Left forelimb (tissue), 1 donor: ENCODE results near the gene POF1B.
A peak's percentile ranks its signal among the peaks of the same experiment; 100 is the strongest.
"Not testable (repeated sequence)": the region's sequence is repeated elsewhere in the genome, so short reads cannot be mapped to it uniquely, and the experiment has no call there.

ENCODE experiments used
- DNase-seq: peaks from one replicate; pipeline ENCODE4 v3.0.0-alpha.2; 2018; ENCODE audit warnings: low spot score

Gene POF1B, protein sequence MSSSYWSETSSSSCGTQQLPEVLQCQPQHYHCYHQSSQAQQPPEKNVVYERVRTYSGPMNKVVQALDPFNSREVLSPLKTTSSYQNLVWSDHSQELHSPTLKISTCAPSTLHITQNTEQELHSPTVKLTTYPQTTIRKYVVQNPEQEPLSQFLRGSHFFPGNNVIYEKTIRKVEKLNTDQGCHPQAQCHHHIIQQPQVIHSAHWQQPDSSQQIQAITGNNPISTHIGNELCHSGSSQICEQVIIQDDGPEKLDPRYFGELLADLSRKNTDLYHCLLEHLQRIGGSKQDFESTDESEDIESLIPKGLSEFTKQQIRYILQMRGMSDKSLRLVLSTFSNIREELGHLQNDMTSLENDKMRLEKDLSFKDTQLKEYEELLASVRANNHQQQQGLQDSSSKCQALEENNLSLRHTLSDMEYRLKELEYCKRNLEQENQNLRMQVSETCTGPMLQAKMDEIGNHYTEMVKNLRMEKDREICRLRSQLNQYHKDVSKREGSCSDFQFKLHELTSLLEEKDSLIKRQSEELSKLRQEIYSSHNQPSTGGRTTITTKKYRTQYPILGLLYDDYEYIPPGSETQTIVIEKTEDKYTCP

GRCh38 chrX:85379174-85379907 lies at the start of gene POF1B:
Gene POF1B (minus strand): TSS chrX:85379665. CDS start chrX:85379454, 211 bp downstream.
- no peak for DNase-seq

GRCh38 chrX:85429066-85429465 lies 49.6 kb upstream of the POF1B start:
- DNase-seq, result no peak

DNA sequence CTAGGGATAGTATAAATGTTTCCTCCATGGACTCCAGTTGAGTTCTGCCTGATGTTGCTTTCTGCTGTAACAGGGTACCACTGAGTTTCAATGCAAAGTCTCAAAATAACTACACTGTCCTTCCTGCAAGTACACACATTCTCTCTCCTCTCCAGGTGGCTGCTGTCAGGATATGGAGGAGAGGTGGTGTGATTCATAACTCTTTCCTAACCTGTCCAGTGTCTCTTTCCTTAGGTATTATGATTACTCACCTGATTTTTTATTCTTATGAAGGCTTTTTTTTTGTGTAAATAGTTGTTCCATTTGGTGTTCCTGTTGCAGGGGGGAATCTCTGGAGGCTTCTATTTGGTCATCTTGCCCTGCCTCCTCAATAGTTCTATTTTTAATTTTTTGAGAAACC lies 39.8 kb upstream of the POF1B start:
- no peak for DNase-seq

GRCh38 chrX:85391878-85392238 lies 12.4 kb upstream of the POF1B start:
- no peak for DNase-seq

GRCh38 chrX:85391185-85391877 lies 11.9 kb upstream of the POF1B start:
- no peak for DNase-seq

DNA sequence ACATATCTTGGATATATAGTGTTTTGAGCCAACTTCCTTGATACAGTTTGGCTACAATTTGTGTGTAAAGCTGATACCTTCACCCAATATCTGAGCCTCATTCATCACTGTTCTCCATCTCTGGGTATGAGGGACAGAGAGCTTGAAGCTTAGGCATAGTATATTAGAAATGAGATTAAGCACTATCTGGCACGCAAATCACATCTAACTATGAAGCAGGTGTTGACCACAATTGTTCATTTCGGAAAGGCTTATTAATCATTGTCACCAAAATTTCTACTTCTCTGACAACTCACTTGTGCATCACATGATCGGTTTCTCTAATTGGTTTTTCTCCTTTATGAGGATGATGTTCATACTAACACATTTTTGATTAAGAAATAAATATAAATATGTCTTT lies 2.1 kb upstream of the POF1B start:
- DNase-seq, result no peak

- no peak for DNase-seq
Observed at GRCh38 chrX:85378461-85378860, 1.0 kb downstream of the POF1B start.

DNA sequence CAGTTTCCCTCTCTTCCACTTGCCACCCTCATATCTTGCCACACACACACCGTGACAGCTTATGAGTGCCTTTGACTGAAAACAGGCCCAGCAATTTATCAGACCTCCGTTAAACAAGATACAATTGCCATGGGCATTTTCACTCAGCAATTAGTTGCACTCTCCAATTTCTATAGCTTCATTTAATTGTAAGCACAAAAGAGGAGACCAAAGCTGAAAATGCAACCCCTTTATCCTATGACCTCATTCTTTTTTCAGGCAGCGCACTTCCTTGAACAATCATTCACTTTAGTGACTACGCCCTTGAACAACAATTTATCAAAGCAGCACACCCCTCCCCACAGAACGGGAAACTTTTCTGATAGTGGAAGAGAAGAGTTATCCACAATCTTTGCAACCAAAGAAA lies 4.1 kb downstream of the POF1B start:
- DNase-seq, result no peak

GRCh38 chrX:85365370-85365995 lies 14.0 kb downstream of the POF1B start:
- no peak for DNase-seq

DNA sequence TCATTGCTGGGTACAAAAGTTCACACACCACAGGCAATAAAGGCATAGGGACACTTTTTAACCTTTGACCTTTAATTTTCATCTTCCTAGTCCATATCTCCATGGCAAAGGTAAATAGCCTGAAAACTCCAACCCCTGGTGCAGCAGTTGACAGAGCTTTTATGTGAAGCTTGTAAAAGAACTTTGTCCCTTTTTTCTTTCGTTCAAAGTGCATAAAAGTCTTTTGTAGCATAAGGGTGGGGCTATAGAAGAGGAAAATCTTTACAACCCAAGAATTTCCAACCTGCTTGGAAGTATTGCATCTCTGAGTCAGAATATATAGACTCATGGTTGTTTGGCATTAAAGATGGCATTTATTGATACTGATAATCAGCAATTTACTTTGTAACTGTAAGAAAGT lies 20.4 kb downstream of the POF1B start:
- no peak for DNase-seq

DNA sequence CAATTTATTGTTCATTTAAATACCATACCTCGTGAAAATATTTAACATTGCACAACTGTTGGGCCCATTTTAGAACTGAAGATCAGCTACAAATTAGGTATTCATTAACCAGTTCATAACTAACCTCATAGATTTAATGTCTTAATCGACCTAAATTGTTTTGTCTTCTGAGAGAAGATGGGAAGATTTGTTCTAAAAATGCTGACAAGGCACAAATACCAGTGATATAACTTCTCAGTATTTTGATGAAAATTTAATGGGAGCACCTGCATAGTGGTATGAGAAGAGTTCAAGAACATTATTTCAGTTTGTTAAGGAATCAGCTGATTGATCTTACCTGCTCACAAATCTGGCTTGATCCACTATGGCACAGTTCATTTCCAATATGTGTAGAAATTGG lies 33.9 kb downstream of the POF1B start:
- DNase-seq, result no peak

DNA sequence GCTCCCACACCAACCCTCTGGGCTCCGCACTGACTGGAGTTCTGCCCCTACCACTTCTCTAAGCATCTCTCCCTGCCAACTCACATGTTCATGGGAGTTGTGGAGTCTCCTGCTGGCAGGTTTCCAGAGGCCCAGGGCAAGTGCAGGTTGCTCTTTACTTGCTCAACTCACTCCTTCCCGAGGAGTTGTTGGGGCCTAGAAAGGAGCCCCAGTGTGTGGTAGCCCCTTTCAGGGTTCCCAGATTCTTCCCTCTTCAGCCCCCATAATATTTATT lies 52.5 kb downstream of the POF1B start:
- DNase-seq, result no peak

GRCh38 chrX:85326234-85327059 lies 53.0 kb downstream of the POF1B start:
- no peak for DNase-seq

DNA sequence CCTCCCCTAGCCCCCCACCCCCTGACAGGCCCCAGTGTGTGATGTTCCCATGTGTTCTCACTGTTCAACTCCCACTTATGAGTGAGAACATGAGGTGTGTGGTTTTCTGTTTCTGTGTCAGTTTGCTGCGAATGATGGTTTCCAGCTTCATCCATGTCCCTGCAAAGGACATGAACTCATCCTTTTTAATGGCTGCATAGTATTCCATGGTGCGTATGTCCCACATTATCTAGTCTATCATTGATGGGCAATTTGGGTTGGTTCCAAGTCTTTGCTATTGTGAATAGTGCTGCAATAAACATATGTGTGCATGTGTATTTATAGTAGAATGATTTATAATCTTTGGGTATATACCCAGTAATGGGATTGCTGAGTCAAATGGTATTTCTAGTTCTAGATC lies 68.1 kb downstream of the POF1B start:
- DNase-seq, result not testable (repeated sequence)

- DNase-seq, result no peak
Observed at GRCh38 chrX:85309717-85310116, 69.7 kb downstream of the POF1B start.

- DNase-seq, result no peak
Observed at GRCh38 chrX:85303544-85303943, 75.9 kb downstream of the POF1B start.

DNA sequence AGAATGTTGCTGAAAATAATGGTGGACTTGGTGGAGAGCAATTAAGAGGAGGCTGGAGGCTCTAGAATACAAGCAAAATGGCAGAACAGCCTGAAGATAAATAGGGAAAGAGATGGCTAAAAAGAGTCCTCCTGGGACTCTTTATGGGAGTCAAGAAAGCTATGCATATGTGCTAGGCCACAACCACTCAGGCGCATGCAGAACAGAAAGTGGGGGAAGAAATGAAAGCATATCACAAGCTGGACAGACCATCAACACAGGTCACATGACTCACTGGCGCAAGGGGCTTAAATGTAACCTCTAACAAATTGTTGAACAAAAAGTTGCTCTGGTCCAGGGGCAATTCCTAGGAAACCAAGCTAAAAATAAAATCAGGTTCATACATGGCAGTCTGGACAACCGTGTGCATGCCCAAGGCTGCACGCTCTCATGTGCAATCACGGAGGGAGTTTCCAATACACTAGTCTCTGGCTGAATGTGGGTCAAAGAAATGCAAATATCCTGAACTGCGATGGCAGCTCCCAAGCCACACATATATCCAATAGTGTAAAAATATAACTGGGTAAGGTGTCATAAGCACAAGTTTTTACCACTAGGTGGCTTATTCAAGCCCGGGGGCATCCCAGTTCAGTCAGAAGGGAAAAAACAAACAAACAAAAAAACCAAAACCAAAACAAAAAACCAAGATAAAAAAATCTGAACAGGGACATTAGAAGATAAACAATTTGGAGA lies 90.3 kb downstream of the POF1B start:
- no peak for DNase-seq

- not testable (repeated sequence) for DNase-seq
Observed at GRCh38 chrX:85285286-85285685, 94.2 kb downstream of the POF1B start.

GRCh38 chrX:85244450-85245211 lies 134.8 kb downstream of the POF1B start:
- DNase-seq, result peak; percentile 61
